Endometrium (tissue), 2 donors: Measurements from ENCODE around the gene ZCCHC24.

ENCODE experiments used
- FAIRE-seq: peaks from 2 replicates; lab custom pipeline; 2012; peaks lifted over from hg19 to GRCh38; lab: Jason Lieb, UNC
- donor health status: control.
- donor health status: control.

ZCCHC24 gene

GRCh38 chr10:79383974-79384606, 61.3 kb downstream of the ZCCHC24 start:
- FAIRE-seq: no peak

- FAIRE-seq: no peak
Observed at GRCh38 chr10:79382491-79382941, 62.9 kb downstream of the ZCCHC24 start.

GRCh38 chr10:79381804-79382221, 63.6 kb downstream of the ZCCHC24 start:
- no peak for FAIRE-seq

- FAIRE-seq: no peak
Observed at GRCh38 chr10:79380946-79381721, 64.3 kb downstream of the ZCCHC24 start.

GRCh38 chr10:79380125-79380945, 65.1 kb downstream of the ZCCHC24 start:
- no peak for FAIRE-seq

- FAIRE-seq: no peak
Observed at GRCh38 chr10:79379512-79380124, 65.8 kb downstream of the ZCCHC24 start.

GRCh38 chr10:79378647-79379511, 66.5 kb downstream of the ZCCHC24 start:
- no peak for FAIRE-seq

- no peak for FAIRE-seq
Observed at GRCh38 chr10:79378383-79378646, 67.1 kb downstream of the ZCCHC24 start.

- no peak for FAIRE-seq
Observed at GRCh38 chr10:79377557-79378382, 67.7 kb downstream of the ZCCHC24 start.

- no peak for FAIRE-seq
Observed at GRCh38 chr10:79376751-79377556, 68.5 kb downstream of the ZCCHC24 start.

- FAIRE-seq: no peak
Observed at GRCh38 chr10:79376078-79376628, 69.3 kb downstream of the ZCCHC24 start.

GRCh38 chr10:79375321-79376077, 69.9 kb downstream of the ZCCHC24 start:
- no peak for FAIRE-seq

GRCh38 chr10:79374312-79375191, 70.9 kb downstream of the ZCCHC24 start:
- no peak for FAIRE-seq

GRCh38 chr10:79372871-79373270, 72.6 kb downstream of the ZCCHC24 start:
- FAIRE-seq: no peak

- FAIRE-seq: no peak
Observed at GRCh38 chr10:79367426-79368189, 77.8 kb downstream of the ZCCHC24 start.

GRCh38 chr10:79361726-79362397, 83.6 kb downstream of the ZCCHC24 start:
- no peak for FAIRE-seq
